ES-I3 (cell line): Measurements from ENCODE around the gene CD86.
"Not testable (repeated sequence)": the region's sequence is repeated elsewhere in the genome, so short reads cannot be mapped to it uniquely, and the experiment has no call there.

ENCODE experiments used
- H3K36me3 ChIP-seq: 2 replicates; pipeline ENCODE4 v1.6.1; 2013; ENCODE audit warnings: mild to moderate bottlenecking, low read length, control low read depth, moderate library complexity; ENCODE audit not compliant: insufficient read depth
- H3K4me1 ChIP-seq: 2 replicates; pipeline ENCODE4 v1.6.1; 2013; ENCODE audit warnings: mild to moderate bottlenecking, control low read depth, low read length; ENCODE audit not compliant: insufficient read depth
- H3K9ac ChIP-seq: 2 replicates; pipeline ENCODE4 v1.6.1; 2013; ENCODE audit warnings: low read depth, mild to moderate bottlenecking, low read length, moderate library complexity
- H3K9me3 ChIP-seq: 2 replicates; pipeline ENCODE4 v1.6.1; 2013; ENCODE audit warnings: mild to moderate bottlenecking, low read length, moderate library complexity; ENCODE audit not compliant: control insufficient read depth, insufficient read depth

CD86 gene

DNA sequence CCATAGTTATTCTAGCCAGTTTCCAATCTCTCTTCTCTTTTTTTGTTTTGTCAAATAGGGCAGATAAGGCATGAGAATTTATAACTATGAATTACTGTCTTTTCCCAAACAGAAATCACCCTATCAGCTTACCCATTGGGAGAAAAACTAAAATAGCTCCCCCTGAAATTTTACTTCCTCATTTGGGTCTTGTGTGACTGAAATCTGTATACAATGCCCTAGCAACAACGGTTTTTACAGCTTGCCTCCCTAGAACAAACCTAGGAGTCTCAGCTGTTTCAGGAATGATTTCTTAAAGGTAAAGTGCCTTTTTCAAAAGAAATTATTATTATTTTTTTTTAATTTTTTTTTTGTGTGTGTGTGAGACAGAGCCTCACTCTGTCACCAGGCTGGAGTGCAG, 56.8 kb downstream of the CD86 start:
- Histone ChIP-seq H3K9me3 (peaks cover 3% of the 10 kb centered on the region; the same call in 1 of the 2 replicates), H3K4me1 (no peaks in the 10 kb centered on the region), H3K36me3 (no peaks in the 10 kb centered on the region), H3K9ac (no peak overlapping the region)

DNA sequence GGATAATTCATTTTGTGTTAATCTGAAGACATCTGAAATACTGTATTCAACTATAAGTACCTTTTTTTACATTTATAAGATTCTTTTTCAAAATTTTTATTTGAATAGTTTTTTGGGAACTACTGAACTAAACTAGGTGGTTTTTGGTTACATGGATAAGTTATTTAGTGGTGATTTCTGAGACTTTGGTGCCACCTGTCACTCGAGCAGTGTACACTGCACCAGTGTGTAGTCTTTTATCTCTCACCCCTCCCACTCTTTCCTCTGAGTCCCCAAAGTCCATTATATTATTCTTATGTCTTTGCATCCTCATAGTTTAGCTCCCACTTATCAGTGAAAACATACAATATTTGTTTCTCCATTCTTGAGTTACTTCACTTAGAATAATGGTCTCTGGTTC, 57.6 kb downstream of the CD86 start:
- Histone ChIP-seq H3K9me3 (peaks cover 3% of the 10 kb centered on the region; the same call in 1 of the 2 replicates), H3K36me3 (no peaks in the 10 kb centered on the region), H3K9ac (no peak overlapping the region), H3K4me1 (no peaks in the 10 kb centered on the region)

DNA sequence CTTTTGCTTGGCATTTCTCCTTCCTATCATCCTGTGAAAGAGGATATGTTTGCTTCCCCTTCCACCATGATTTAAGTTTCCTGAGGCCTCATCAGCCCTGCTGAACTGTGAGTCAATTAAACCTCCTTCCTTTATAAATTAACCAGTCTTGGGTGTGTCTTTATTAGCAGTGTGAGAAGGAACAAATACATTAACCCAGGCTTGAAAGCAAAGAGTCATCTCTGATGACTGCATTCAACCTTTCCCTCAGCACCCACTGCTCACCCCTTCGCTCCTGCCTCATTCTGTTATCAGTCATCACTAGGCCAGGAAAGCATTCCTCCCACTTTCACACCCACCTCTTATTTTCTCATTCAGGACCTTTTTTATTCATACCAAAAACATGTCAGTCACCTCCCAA, 68.7 kb downstream of the CD86 start:
- Histone ChIP-seq H3K36me3 (no peaks in the 10 kb centered on the region), H3K4me1 (no peaks in the 10 kb centered on the region), H3K9ac (no peak overlapping the region), H3K9me3 (0 out of 2 replicates have a peak, but pooled peaks cover 2% of the 10 kb centered on the region)

DNA sequence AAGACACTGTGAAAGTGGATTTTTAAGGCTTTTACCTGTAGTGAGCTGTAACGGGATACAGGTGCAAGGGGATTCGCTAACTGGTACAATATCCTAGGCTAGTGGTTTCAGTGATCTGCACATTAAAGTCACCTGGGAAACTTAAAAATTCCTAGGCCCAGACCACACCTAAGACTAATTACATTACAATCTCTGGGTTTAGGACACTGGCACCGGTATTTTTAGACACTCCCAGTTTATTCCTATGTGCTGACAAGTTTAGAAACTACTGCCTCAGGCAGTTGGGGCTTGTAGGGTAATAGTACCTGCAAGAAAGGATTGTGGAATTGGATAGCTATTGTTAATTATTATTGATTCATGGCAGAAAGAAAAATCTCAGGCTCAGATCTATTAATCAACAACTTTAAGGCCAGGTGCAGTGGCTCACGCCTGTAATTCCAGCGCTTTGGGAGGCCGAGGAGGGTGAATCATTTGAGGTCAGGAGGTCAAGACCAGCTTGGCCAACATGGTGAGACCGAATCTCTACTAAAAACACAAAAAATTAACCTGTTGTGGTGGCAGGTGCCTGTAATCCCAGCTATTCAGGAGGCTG, 77.9 kb downstream of the CD86 start:
- H3K9me3 ChIP-seq = no peaks in the 10 kb centered on the region
- H3K9ac ChIP-seq = no peak overlapping the region

DNA sequence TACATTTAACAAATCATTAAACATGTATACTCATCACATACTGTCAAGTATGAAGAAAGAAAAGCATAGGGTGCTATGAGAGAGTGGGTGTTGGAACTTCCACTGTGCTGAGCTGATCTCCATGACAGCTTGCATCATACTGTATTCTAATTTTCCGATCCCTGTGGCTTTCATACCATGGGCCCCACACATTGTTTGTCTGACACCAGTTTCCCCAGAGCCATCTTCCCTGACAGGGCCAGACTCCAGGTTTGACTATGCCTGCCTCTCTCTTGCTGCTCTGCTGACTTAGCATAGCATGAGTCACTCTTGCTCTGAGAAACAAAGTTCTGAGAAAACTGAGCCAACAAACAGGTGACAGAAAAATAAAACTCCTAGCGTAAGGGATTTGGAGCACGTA, 91.3 kb downstream of the CD86 start:
- Histone ChIP-seq H3K36me3 (no peaks in the 10 kb centered on the region), H3K4me1 (no peaks in the 10 kb centered on the region), H3K9ac (no peak overlapping the region), H3K9me3 (no peaks in the 10 kb centered on the region)

More for the DNA sequence above, 77.9 kb downstream of the CD86 start:
- Histone ChIP-seq H3K4me1 (no peaks in the 10 kb centered on the region), H3K36me3 (no peaks in the 10 kb centered on the region)

DNA sequence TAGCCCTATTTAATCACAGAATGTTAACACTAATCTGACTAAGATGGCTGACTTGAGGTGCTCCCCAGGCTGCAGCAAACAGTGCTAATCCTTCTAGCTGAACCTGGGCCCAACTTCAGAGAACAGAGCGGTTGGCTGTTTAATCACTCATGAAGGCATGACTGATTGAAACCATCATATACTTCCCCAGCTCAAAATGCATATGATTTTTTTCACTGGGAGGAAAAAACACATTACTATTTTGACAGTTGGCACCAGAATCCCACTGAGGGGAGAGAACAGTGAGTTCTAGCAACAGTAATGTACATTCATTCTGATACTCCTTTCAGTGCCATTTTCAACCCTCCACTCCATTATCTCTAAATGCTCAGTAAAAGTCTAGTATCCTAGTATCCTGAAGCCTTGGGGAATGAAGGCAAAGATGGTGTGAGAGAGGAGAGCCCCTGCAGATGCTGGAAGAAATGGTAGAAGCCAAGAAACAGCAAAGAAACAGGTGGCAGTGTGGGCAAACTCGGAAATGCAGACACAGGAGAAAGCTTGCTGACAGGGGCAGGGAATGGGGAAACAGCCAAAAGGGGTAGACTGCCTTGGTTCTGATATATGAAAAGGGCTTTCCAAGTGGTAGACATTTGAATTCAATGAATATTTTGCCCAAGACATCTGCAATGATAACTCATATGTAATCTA, 93.9 kb downstream of the CD86 start:
- Histone ChIP-seq H3K4me1 (no peaks in the 10 kb centered on the region), H3K9ac (no peak overlapping the region), H3K36me3 (no peaks in the 10 kb centered on the region), H3K9me3 (no peaks in the 10 kb centered on the region)

DNA sequence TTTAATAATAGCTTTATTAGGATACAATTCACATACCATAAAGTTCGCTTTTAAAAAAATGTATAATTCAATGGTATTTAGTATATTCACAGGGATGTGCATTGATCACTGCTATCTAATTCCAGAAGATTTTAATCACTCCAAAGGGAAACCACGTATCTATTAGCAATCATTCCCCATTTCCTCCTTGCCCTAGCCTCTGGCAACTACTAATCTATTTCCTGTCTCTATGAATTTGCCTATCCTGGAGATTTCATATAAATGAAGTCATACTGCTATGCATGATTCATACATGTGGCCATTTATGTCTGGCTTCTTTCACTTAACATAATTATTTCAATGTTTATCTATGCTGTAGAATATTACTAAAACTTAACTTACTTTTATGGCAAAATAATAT, 96.3 kb downstream of the CD86 start:
- Histone ChIP-seq H3K9ac (no peak overlapping the region), H3K36me3 (no peaks in the 10 kb centered on the region), H3K4me1 (no peaks in the 10 kb centered on the region), H3K9me3 (no peaks in the 10 kb centered on the region)

DNA sequence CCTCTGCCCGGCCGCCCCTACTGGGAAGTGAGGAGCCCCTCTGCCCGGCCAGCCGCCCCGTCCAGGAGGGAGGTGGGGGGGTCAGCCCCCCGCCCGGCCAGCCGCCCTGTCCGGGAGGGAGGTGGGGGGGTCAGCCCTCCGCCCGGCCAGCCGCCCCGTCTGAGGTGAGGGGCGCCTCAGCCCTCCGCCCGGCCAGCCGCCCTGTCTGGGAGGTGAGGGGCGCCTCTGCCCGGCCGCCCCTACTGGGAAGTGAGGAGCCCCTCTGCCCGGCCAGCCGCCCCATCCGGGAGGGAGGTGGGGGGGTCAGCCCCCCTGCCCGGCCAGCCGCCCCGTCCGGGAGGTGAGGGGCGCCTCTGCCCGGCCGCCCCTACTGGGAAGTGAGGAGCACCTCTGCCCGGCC, 109.8 kb downstream of the CD86 start:
- H3K36me3 ChIP-seq, H3K9ac ChIP-seq, H3K4me1 ChIP-seq, H3K9me3 ChIP-seq: not testable (repeated sequence)

DNA sequence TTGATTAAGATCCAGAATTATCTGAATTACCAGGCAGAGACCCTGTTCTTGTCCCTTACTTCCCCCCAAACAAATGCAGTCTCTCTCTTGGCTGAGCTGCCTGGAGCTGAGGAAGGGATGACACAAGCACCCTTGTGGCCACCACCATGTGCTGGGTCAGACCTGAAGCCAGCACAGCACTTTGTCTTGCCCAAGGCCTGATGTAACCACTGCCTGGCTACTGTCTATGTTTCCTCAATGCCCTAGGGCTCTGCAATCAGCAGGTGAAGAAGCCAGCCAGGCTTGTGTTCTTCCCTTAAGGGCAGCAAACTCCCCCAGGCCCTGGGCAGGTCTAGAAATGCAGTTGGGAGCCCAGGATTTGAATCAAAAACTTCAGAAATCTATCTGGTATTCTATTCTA, 112.5 kb downstream of the CD86 start:
- Histone ChIP-seq H3K9ac (no peak overlapping the region), H3K36me3 (no peaks in the 10 kb centered on the region), H3K9me3 (no peaks in the 10 kb centered on the region), H3K4me1 (no peaks in the 10 kb centered on the region)

DNA sequence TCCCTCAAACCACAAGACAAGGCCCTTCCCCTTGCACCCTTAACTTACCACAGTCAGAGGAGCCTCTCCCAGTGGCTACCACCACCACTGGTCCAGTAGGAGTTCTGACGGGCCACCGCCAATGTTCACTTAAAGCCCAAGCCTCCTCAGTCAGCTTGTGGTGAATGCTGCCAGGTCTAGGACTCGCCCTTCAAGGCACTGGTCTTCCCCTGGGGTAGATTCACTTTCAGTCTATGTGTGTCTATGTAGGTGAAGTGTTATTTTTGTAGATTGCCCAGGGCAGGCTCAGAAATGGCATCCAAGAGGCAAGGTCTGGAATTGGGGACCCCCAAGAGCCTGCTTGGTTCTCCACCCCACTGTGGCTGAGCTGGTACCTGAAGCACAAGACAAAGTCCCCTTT, 112.9 kb downstream of the CD86 start:
- Histone ChIP-seq H3K36me3 (no peaks in the 10 kb centered on the region), H3K9ac (no peak overlapping the region), H3K9me3 (no peaks in the 10 kb centered on the region), H3K4me1 (no peaks in the 10 kb centered on the region)

DNA sequence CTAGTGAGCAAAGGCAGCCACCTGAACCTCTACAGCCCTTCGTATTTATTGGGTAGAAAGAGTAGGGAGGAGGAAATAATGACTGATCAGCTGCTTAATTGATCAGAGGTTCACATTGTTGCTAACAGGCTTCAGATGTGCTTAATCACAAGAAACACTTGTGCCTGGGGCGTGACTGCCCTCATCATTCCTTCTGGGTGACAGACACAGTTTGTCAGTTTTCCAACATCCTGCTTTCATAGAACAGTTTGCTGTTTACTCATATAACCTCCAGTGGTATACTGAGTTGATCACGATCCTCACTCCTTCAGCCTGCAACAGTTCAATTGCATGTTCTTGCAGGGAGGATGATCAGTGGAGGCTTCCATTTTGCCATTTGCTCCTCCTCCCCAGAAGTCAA, 114.7 kb downstream of the CD86 start:
- H3K36me3 ChIP-seq = no peaks in the 10 kb centered on the region
- H3K9me3 ChIP-seq = no peaks in the 10 kb centered on the region
- H3K9ac ChIP-seq = no peak overlapping the region
- no peaks in the 10 kb centered on the region for H3K4me1 ChIP-seq
